ENCODE data around the gene RB1.
"Not testable (repeated sequence)": the region's sequence is repeated elsewhere in the genome, so short reads cannot be mapped to it uniquely, and the experiment has no call there.

The RB1 gene

DNA sequence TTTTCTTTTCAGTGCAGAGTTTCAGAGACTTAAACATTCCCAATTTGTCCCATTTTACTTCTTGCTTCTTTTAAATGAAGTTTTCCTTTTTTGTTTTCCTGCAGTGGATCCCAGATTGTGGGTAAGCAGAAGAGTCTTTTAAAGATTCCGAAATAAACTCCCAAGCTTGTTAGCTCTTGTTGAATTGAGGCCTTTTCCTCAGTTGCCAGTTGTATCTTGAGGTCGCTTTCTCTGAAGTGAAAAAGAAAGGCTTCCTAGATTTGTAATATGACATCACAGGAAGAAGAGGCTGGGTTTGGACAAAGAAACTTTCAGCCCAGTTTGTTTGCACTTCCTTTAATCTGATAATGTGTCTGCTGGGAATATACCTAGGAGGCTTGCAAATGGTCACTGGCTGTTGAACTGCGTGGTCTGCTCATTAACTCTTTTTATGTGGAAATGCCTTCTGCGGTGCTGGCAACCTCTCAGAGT, 109.4 kb downstream of the RB1 start, which contains the start of gene LPAR6:
LPAR6 (minus strand) TSS at position 233 of the 471 bp plus-strand sequence. CDS start 690 bp downstream, outside the sequence.
- DNase-seq = no peak

DNA sequence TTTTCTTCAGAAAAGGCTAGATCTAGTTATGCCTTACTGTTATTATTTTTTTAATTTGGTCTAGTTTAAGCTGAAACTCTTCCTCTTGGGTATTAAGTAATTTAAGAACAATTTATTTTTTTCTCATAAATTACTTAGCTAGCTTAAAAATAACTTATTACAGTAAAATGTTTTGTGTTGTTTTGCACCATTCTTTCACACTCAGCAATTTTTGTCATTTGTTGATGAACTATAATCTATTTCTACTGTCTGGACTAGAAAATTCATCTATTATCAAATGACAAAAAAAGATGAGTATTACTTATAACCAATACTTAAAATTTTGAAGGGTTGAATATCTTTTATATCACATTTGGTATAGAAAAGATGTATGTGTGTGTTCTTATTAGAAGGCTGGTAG, 111.0 kb downstream of the RB1 start:
- no peak for DNase-seq

DNA sequence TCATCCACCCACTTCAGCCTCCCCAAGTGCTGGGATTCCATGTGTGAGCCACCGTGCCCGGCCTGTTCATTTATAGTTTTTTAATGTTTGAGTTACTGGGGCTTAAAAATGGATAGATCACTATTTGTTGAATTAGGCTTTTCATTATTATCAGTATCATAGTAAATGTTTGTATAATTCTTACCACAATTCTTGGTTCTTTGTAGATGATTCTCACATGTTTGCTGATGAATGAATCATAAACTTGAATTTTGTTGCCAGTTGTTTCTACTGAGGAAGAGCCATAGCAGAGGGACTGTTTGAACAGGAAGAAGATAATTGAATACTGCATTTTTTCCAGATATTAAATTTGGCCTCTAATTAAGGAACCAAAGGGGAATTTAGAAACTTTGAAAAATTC, 112.0 kb downstream of the RB1 start:
- DNase-seq = no peak

DNA sequence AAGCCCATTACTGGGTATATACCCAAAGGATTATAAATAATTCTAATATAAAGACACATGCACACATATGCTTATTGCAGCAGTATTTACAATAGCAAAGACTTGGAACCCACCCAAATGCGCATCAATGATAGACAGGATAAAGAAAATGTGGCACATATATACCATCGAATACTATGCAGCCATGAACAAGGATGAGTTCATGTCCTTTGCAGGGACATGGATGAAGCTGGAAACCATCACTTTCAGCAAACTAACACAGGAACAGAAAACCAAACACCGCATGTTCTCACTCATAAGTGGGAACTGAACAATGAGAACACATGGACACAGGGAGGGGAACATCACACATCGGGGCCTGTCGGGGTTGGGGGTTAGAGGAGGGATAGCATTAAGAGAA, 118.5 kb downstream of the RB1 start:
- DNase-seq = not testable (repeated sequence)

DNA sequence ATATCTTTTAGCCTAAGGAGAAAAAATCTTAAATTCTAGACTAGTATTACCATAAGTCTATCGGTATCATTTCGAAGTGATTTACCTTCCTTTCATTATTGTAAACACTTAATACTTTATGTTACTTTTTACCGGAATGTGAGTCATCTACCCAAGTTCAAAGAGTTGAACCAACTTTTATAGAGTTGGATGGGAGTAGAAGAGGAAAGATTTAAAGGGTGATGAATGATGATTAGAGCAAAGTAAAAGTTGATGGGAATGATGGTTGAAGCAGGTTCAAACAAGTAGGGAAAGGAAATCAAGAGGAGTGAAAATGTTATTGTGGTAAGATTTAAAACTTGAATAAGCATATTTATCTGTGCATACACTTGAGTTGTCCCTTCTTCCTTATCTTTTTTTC, 120.7 kb downstream of the RB1 start:
- DNase-seq = no peak

DNA sequence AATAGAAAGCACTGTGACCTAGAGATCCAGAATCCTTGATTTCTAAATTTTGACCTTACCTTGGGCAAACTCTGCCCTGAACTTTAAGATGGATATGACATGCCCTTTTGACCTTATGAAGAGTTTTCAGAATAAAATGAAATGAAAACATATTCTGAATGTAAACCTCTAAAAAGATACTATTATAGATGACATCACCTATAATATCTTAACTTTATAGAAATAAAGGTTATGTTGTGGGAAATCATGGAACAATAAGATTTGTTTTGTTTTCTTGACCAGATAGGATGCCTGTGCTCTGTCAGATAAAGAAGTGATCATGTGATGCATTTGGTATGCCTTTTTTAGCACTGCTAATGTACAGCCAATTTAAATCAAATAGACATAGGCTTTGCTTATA, 122.5 kb downstream of the RB1 start:
- no peak for DNase-seq

DNA sequence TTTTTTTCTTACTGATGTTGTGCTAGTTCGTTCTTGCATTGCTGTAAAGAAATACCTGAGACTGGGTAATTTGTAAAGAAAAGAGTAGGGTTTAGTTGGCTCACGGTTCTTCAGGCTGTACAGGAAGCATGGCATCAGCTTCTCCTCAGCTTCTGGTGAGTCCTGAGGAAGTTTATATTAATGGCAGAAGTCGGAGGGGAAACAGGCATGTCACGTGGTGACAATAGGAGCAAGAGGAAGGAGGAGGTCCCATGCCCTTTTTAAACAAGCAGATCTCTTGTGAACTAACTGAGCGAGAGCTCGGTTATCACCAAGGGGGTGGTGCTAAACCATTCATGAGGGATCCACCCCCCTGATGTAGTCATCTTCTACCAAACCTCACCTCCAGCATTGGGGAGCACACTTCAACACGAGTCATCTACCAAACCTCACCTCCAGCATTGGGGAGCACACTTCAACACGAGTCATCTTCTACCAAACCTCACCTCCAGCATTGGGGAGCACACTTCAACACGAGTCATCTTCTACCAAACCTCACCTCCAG, 123.3 kb downstream of the RB1 start:
- not testable (repeated sequence) for DNase-seq

DNA sequence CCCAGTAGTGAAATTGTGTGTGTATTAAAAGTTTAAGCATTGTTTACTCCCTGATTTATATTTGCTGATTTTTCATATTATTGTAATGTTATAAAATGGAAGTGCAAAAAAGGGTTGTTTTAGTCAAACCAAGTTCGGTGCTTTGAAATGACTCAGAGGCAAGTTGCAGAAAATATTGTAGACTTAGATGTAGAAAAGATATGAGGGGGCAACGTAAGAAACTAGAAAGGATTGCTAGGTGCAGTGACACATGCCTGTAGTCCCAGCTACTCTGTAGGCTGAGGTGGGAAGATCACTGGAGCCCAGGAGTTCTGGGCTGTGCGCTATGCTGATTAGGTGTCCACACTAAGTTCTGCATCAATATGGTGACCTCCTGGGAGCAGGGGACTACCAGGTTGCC, 125.5 kb downstream of the RB1 start:
- DNase-seq = no peak

DNA sequence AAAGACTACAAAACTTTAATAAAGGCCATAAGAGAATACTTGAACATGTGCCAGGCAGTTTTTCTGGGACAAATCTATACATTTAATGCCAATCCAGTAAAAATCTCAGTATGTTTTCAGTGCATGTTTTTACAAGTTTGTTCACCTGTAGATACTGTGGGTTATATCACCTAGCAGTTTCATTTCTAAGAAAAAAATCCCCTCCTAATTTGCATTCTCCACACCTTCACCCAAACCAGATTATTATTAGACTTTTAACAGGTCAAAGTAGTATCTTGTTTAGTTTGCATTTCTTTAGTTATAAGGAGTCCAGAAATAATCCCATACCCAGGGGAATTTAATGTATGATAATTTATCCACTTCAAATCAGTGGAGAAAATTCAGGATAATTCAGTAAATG, 126.3 kb downstream of the RB1 start:
- DNase-seq = no peak

DNA sequence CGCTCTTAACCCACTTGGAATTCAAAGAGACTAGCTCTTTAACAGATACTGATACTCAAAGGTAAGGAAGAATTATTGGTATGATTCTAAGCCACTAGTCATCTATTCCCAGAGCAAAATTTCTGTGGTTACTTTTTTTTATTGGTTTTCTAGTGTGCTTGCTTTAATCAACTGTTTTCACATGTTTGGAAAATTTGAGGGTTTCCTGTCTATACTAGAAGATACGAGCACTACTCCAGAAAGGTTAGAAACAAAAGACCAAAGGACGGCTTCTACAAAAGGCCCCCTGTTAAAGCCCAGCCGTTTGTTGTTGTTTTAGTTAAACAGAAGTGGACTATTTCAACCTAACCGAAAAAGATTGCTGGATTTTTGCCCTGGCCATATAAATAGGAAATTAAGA, 127.9 kb downstream of the RB1 start:
- no peak for DNase-seq

DNA sequence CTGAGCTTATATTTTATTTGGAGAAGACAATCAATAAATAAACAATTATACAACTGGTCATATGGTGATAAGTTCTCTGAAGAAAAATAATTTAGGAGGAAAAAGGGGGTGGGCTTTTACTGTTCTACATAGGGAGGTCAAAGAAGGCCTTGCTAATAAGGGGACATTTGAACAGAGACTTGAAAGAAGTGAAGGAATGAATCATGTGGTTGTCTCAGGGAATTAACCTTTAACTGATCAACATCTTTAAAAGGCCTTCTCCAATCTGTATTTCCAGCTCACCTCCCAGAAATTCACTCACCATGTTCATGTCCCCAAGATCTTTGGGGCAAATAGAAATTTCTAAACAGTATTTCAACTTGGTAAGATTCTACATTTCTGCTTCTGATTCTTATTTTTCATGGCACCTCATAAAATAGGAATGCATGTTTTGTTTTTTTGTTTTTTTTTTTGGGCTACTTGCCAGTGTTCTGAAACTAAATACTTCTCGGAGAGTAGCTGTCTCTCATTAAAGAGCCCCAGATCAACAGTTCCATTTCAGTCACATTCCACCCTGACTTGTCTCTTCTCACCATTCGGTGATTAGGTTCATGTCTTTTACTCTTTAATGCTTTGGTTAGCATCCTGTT, 128.6 kb downstream of the RB1 start:
- no peak for DNase-seq

DNA sequence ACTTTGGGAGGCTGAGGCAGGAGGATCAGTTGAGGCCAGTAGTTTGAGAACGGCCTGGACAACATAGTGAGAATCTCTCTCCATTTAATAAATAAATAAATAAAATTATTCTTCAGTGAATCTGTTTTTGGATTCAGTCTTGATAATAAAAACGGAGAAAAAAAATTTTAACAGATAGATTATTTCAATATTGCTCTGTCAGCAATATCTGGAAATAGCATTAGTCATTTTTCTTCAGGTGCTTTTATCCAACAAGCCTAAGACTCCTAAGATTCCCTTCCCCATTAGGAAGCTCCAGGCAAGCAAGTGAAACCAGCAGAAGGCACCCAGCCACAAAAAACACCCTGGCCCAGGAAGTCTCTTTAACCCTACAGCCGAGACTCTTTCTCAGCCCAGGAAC, 130.6 kb downstream of the RB1 start:
- no peak for DNase-seq

DNA sequence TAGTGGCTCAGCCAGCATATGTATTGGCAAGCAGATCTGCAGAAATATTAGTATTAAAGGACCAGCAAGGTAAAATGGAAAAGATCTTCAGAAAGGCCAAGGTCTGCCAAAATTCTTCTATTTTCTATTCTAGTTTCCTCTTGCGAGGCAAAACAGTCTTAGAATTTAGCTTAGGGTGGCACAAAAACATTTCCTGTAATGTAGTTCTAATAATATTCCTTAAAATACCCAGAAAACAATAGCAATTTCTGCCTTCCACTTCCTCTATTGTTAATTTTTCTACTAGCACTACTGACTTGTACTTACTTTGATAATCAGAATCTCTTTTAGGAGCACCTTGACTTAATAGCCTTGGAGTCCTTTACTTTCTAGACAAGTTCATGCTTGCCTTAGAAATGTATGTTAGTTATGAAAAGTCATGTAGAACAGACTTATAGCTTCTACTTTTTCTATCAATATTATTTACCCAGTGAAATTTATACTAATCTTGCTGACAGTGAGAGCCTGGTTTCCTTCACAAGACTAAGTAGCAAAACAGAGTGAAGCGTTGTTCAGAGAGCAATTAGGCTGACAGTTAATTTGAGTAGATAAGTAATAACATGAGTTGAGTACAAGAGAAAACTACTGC, 133.2 kb downstream of the RB1 start:
- DNase-seq = no peak

DNA sequence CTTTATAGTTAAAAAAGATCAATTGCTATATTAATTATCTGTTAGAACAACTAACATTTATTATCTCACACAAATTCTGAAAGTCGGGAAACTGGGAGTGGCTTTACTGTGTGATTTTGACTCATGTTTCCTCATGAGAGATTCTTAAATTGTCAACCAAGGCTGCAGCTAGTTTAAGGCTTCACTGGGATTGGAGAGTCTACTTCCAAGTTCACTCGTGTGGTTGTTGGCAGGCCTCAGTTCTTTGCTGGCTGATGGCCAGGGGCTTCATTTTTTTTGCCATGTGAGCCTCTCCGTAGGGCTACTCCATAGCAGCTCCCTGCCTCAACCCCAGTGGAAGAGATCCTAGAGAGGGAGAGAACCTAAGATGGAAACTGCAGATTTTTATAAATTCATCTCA, 133.8 kb downstream of the RB1 start:
- no peak for DNase-seq

DNA sequence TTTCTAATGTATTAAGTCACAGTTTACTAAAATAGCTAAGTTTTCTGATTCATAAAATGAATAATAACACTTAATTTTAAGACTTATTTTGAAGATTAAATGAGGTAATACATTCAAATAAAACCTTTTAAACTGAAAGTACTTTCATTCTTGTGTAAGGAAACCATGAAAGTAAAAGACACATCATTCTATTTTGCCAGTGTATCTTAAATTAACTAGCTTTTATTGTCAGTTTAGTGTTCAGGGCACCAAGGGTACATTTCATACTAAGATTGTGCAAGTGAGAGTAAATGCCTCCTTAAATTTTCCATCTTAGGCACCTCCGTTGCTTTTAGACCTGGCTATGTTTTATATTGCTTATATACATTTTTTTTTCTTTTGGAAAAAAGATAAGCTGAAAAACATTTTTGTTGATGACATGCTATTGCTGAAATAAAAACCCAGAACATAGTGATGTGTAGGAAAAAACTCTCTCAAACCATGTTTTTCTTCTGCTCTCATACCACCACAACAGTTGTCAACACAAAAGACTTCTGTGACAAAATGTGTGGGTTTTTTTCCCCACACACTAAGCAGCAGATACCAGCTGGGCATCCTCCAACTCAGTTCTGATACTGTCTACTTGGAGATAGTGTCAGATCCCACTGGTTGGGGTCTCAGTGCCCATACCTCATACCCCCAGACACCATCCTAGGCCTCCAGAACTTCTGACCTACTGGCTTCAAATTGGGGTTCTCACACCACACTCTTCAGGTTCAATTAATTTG, 140.1 kb downstream of the RB1 start:
- DNase-seq = no peak

DNA sequence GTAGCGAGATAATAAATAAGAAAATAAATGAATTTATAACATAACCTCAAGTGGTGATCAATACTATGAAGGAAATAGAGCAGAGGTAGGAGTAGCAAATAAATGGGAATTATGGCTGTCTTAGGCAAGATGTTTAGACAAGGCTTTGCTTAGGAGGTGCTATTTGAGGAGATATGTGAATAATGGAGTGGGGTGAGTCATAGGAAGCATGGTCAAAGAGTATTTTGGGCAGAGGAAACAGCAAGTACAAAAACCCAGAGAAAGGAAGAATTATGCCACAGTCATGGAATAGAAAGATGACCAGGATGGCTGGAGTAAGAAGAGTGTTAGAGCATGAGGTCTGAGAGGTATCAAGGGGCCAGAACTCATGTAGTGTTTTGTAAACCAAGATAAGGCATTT, 142.9 kb downstream of the RB1 start:
- no peak for DNase-seq

DNA sequence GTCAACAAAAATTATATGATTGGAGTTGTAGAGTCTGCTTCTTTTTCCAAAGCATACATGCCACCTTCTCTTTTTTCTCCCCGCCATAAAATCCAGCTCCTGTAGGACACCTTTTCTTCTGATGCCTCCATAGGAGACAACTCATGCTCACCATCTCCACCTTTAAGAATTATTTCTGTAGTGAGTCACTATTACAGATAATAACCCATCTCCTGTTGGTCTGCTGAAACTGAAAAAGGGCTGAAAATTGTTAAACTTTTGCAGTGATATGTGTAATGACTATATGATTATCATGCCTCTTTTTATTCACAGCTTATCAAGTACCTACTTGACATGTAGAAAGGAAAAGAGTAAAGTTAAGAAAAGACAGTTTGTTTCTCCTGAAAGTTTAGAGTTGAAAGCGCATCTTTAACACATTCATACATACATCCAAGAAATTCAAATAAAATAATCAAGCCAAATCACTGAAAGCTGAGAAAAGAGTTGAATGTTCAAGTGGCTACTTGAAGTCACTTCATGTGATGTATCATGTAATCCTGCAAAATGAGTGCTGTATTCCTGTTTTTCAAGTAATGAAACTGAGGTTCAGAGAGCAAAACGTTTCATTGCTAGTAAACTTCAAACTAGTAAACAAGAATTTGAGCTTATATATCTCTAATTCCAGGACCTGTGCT, 144.9 kb downstream of the RB1 start:
- no peak for DNase-seq

DNA sequence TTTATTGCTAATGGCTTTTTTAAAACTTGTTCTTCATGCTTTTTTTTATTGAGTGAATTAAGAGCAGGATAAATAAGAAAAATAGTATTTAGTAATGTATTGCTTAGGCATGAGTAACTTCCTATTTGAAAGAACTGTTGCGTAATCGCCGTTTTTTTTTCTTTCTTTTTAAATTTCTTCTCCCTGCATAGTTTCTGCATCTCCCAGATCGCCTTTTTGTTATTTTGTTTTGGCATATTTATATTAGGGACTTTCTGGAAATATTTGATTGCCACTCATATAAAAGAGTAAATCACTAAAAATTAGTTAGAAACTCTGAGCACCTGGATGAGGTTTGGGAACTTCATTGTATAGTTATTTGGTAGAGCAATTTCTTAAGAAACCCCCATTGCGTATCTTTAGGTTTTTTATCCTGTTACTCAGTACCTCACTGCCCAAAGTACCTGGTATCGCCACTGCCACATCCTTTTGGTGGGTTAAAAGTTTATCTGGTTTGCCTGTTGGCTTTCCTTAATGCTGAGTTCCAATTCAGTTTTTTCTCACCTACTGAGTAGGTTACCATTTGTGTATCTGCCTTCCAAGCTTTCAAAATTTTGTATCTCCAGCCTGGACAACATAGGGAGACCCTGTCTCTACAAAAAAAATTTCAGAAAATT, 145.5 kb downstream of the RB1 start:
- no peak for DNase-seq

DNA sequence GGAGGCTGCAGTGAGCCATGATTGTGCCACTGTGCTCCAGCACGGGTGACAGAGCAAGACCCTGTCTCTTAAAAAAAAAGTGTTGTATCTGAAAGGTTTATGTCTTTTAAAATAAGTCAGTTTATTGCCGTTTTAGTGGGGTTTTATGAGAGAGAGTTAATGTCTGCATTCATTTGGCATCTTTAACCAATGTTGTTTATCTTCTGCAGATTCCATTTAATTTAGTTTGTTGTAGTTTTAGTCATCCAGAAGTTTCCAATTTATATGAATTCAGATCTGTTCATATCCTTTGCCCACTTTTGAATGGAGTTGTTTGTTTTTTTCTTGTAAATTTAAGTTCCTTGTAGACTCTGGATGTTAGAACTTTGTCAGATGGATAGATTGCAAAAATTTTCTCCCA, 146.1 kb downstream of the RB1 start:
- no peak for DNase-seq

DNA sequence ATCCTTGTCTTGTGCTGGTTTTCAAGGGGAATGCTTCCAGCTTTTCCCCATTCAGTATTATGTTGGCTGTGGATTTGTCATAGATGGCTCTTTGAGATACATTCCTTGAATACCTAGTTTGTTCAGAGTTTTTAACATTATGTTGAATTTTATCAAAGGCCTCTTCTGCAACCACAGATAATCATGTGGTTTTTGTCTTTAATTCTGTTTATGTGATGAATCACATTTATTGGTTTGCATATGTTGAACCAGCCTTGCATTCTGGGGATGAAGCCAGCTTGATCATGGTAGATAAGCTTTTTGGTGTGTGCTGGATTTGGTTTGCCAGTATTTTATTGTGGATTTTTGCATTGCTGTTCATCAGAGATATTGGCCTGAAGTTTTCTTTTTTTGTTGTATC, 147.6 kb downstream of the RB1 start:
- DNase-seq = not testable (repeated sequence)

DNA sequence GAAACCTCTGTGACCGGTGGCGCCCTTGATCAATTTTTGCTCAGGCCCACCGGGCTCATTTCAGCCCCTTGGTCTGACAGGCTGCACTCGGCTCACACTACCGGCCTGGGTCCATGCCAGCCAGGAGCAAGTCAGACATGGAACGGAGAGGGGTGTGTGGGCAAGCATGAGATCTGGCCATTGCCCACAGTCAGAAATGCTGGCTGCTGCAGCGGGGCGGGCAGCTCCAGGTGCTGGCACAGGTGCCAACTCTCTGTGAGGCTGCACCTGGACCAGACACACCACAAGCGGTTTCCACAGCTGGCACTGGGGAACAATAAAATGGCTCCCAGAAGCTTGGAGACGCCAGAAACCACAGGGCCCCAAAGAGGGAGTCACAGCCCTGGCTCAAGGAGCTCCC, 153.0 kb downstream of the RB1 start:
- DNase-seq = no peak

DNA sequence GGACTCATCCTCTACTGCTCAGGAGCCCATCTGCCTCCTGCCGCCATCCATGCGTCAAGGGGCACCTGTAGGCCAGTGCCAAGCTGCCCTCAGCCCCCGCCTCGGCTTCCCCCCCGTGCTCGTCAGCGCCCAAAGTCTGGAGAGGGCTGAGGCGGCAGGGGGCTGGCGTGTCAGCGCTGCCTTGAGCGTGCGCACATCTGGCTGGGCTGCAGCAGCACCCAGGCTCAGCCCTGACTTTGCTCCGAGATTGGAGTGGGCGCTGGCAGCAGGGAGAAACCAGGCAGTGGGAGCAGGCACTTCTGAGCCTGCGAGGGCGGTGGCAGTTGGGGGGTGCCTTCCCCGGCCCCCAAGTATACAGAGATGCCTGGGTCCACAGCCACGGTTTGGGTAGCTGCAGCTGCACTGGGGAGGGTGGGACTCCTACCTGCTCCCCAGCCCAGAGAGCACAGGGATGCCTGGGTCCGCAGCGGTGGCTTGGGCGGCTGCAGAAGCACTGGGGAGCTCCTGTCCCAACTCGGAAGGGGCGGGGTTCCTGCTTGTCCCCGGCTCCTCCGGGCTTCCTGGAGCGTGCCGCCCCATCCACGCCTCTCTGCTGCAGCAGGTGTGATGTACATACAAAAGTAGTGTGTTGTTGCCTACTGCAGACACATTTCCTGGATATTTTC, 154.2 kb downstream of the RB1 start:
- no peak for DNase-seq

Data from activated CD4-positive, alpha-beta T cell treated with anti-CD3 and anti-CD28 coated beads, Interleukin-2, amount 50 U/mL, for 1 hour (primary cell).